ENCODE results near the gene RTEL1.
A peak's percentile ranks its signal among the peaks of the same experiment; 100 is the strongest.

RTEL1 gene

GRCh38 chr20:63699466-63700198, 41.5 kb downstream of the RTEL1 start:
- Histone ChIP-seq H3K4me1 (ENCODE audit: control insufficient read depth, insufficient read depth, low read length) (peaks cover 4% of the 10 kb centered on the region), H3K36me3 (ENCODE audit: control insufficient read depth, insufficient read depth, low read length) (peaks cover 6% of the 10 kb centered on the region), H3K9ac (ENCODE audit: low read length) (no peak overlapping the region), H3K4me3 (ENCODE audit: low read length) (no peak overlapping the region), H3K27me3 (ENCODE audit: control insufficient read depth, insufficient read depth, low read length) (no peaks in the 10 kb centered on the region), H3K27ac (ENCODE audit: low read depth, low read length) (peak overlapping the region; percentile 21)

- Histone ChIP-seq H3K4me1 (ENCODE audit: control insufficient read depth, insufficient read depth, low read length) (peaks cover 4% of the 10 kb centered on the region), H3K27me3 (ENCODE audit: control insufficient read depth, insufficient read depth, low read length) (no peaks in the 10 kb centered on the region), H3K4me3 (ENCODE audit: low read length) (no peak overlapping the region), H3K9ac (ENCODE audit: low read length) (no peak overlapping the region), H3K36me3 (ENCODE audit: control insufficient read depth, insufficient read depth, low read length) (peaks cover 13% of the 10 kb centered on the region), H3K27ac (ENCODE audit: low read depth, low read length) (no peak overlapping the region)
Observed at GRCh38 chr20:63700199-63701050, 42.3 kb downstream of the RTEL1 start.

GRCh38 chr20:63701051-63701328, 42.9 kb downstream of the RTEL1 start:
- H3K27ac ChIP-seq (ENCODE audit: low read depth, low read length), result no peak overlapping the region
- H3K27me3 ChIP-seq (ENCODE audit: control insufficient read depth, insufficient read depth, low read length), result no peaks in the 10 kb centered on the region
- no peak overlapping the region for H3K4me3 ChIP-seq (ENCODE audit: low read length)
- H3K4me1 ChIP-seq (ENCODE audit: control insufficient read depth, insufficient read depth, low read length), result peaks cover 4% of the 10 kb centered on the region
- H3K9ac ChIP-seq (ENCODE audit: low read length), result no peak overlapping the region
- peaks cover 13% of the 10 kb centered on the region for H3K36me3 ChIP-seq (ENCODE audit: control insufficient read depth, insufficient read depth, low read length)

- H3K27me3 ChIP-seq (ENCODE audit: control insufficient read depth, insufficient read depth, low read length), result no peaks in the 10 kb centered on the region
- no peak overlapping the region for H3K27ac ChIP-seq (ENCODE audit: low read depth, low read length)
- H3K36me3 ChIP-seq (ENCODE audit: control insufficient read depth, insufficient read depth, low read length), result peaks cover 13% of the 10 kb centered on the region
- no peak overlapping the region for H3K4me3 ChIP-seq (ENCODE audit: low read length)
- no peak overlapping the region for H3K9ac ChIP-seq (ENCODE audit: low read length)
- H3K4me1 ChIP-seq (ENCODE audit: control insufficient read depth, insufficient read depth, low read length), result peaks cover 4% of the 10 kb centered on the region
Observed at GRCh38 chr20:63701329-63702035, 43.4 kb downstream of the RTEL1 start.

- Histone ChIP-seq H3K36me3 (ENCODE audit: control insufficient read depth, insufficient read depth, low read length) (peaks cover 13% of the 10 kb centered on the region), H3K4me3 (ENCODE audit: low read length) (no peak overlapping the region), H3K27ac (ENCODE audit: low read depth, low read length) (no peak overlapping the region), H3K4me1 (ENCODE audit: control insufficient read depth, insufficient read depth, low read length) (peaks cover 7% of the 10 kb centered on the region), H3K9ac (ENCODE audit: low read length) (no peak overlapping the region), H3K27me3 (ENCODE audit: control insufficient read depth, insufficient read depth, low read length) (no peaks in the 10 kb centered on the region)
Observed at GRCh38 chr20:63702036-63702665, 44.0 kb downstream of the RTEL1 start.

GRCh38 chr20:63702751-63703470, 44.8 kb downstream of the RTEL1 start:
- H3K9ac ChIP-seq (ENCODE audit: low read length), result no peak overlapping the region
- no peaks in the 10 kb centered on the region for H3K27me3 ChIP-seq (ENCODE audit: control insufficient read depth, insufficient read depth, low read length)
- H3K27ac ChIP-seq (ENCODE audit: low read depth, low read length), result no peak overlapping the region
- peaks cover 13% of the 10 kb centered on the region for H3K36me3 ChIP-seq (ENCODE audit: control insufficient read depth, insufficient read depth, low read length)
- H3K4me3 ChIP-seq (ENCODE audit: low read length), result no peak overlapping the region
- peaks cover 6% of the 10 kb centered on the region for H3K4me1 ChIP-seq (ENCODE audit: control insufficient read depth, insufficient read depth, low read length)

GRCh38 chr20:63703471-63703975, 45.4 kb downstream of the RTEL1 start:
- no peaks in the 10 kb centered on the region for H3K27me3 ChIP-seq (ENCODE audit: control insufficient read depth, insufficient read depth, low read length)
- no peak overlapping the region for H3K4me3 ChIP-seq (ENCODE audit: low read length)
- peaks cover 13% of the 10 kb centered on the region for H3K36me3 ChIP-seq (ENCODE audit: control insufficient read depth, insufficient read depth, low read length)

GRCh38 chr20:63703976-63704748, 46.0 kb downstream of the RTEL1 start:
- H3K36me3 ChIP-seq (ENCODE audit: control insufficient read depth, insufficient read depth, low read length), result peaks cover 13% of the 10 kb centered on the region
- no peaks in the 10 kb centered on the region for H3K27me3 ChIP-seq (ENCODE audit: control insufficient read depth, insufficient read depth, low read length)
- peaks cover 12% of the 10 kb centered on the region for H3K4me1 ChIP-seq (ENCODE audit: control insufficient read depth, insufficient read depth, low read length)
- H3K27ac ChIP-seq (ENCODE audit: low read depth, low read length), result no peak overlapping the region
- H3K4me3 ChIP-seq (ENCODE audit: low read length), result no peak overlapping the region
- H3K9ac ChIP-seq (ENCODE audit: low read length), result no peak overlapping the region

More at GRCh38 chr20:63703471-63703975, 45.4 kb downstream of the RTEL1 start:
- no peak overlapping the region for H3K27ac ChIP-seq (ENCODE audit: low read depth, low read length)
- no peak overlapping the region for H3K9ac ChIP-seq (ENCODE audit: low read length)
- H3K4me1 ChIP-seq (ENCODE audit: control insufficient read depth, insufficient read depth, low read length), result peaks cover 6% of the 10 kb centered on the region

GRCh38 chr20:63704749-63705117, 46.6 kb downstream of the RTEL1 start:
- Histone ChIP-seq H3K36me3 (ENCODE audit: control insufficient read depth, insufficient read depth, low read length) (peaks cover 13% of the 10 kb centered on the region), H3K27ac (ENCODE audit: low read depth, low read length) (no peak overlapping the region), H3K4me3 (ENCODE audit: low read length) (no peak overlapping the region), H3K9ac (ENCODE audit: low read length) (no peak overlapping the region), H3K27me3 (ENCODE audit: control insufficient read depth, insufficient read depth, low read length) (no peaks in the 10 kb centered on the region), H3K4me1 (ENCODE audit: control insufficient read depth, insufficient read depth, low read length) (peaks cover 12% of the 10 kb centered on the region)

- no peak overlapping the region for H3K4me3 ChIP-seq (ENCODE audit: low read length)
- peaks cover 12% of the 10 kb centered on the region for H3K4me1 ChIP-seq (ENCODE audit: control insufficient read depth, insufficient read depth, low read length)
- no peak overlapping the region for H3K27ac ChIP-seq (ENCODE audit: low read depth, low read length)
- H3K36me3 ChIP-seq (ENCODE audit: control insufficient read depth, insufficient read depth, low read length), result peaks cover 13% of the 10 kb centered on the region
- no peaks in the 10 kb centered on the region for H3K27me3 ChIP-seq (ENCODE audit: control insufficient read depth, insufficient read depth, low read length)
- no peak overlapping the region for H3K9ac ChIP-seq (ENCODE audit: low read length)
Observed at GRCh38 chr20:63705232-63706026, 47.3 kb downstream of the RTEL1 start.

Data from rectal smooth muscle tissue (tissue), 1 donor.